NCI-H146 treated with DMSO at 0.1 percent for 48 hours (cell line): ENCODE results near the gene KRTAP21-3.
"Not testable (repeated sequence)": the region's sequence is repeated elsewhere in the genome, so short reads cannot be mapped to it uniquely, and the experiment has no call there.

Experiments used
- DNase-seq: peaks from one replicate; lab custom pipeline; 2025; ENCODE audit not compliant: unreplicated experiment; lab: John Stamatoyannopoulos, UW

KRTAP21-3 gene, protein sequence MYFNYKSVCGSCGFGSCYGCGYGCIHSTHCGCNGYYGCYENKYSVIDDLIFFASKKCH

DNA sequence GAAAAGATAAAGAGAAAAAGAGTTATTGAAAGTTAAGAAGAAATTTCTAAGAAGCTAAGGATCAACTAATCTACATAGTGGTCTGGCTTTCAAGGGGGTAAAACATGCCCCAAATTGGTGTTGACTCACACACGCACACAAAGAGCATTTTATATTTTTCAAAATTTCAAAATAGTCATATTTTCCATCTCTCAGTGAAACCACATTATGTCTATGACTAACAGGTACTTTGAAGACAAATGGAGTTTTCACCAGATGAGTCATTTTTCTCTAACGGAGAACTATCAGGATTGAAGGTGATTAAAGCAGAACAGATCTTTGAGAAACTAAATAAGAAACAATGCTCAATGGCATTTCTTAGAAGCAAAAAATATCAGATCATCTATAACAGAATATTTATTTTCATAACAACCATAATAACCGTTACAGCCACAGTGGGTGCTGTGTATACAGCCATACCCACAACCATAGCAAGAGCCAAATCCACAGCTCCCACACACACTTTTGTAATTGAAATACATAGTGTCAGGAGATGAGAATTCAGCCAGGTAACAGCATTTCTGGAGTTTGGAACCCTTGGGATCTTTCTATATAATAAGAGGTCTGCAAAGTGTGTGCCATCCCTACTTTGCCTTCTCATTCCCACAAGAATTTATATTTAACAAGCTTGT is at the start of gene KRTAP21-3:
Gene KRTAP21-3 (minus strand): TSS at position 539 of the 671 bp plus-strand sequence. CDS start 18 bp downstream, at position 521.
- DNase-seq: no peak

DNA sequence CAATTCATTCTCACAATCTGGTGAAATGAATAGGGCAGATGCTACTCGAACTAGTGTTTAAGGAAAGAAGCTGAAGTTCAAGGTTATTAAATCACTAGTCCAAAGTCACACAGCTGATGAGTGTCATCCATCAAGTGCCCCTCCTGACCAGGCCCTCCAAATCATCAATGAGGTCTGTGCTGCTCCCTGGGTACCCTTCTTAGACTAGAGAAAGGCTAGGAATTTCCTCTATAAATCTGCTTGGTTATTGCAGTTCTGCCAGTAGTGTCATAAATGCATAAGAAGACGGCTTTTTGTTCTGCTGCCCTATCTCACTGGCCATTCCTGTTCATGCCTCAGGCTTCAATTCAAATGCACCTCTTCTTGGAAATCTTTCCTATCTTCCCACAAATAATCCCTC is 42.2 kb upstream of the KRTAP21-3 start:
- DNase-seq: no peak

DNA sequence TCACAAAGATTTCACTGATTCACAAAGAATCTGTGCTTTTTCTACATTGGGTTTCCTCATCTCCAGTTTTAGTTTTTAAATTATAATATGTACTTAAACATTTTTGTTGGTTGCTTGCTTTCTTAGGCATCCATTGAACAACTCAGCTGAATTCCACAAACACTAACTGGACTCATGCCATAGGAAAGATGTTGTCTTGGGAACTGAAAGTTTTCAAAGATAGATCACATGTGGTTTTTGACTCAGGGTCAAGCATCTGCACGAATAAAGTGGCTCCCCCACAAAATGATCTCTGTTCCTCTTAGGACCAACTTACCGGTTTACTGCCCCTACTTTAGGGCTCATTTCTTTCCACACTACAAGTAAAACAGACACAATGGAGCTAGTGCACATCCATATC is 39.7 kb upstream of the KRTAP21-3 start:
- DNase-seq: no peak

DNA sequence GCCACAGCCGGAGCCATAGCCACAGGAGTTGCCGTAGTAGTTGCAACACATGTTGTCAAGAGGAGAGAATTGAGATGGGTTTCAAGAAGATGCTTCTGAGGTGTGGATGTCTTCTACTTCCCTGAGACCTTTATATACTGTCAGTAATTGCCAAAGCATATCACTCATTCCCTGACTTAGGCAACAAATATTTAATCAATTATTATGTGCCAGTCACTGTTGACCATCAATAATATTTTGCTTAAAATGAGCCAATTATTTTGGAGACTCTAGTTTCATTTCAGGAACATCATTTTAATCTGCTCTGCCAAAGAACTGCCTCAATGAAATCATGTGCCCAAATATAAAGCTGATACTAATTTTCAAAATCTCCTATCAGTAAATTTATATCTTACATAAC is 36.8 kb upstream of the KRTAP21-3 start, which contains the start of gene KRTAP21-1:
Gene KRTAP21-1 (minus strand): TSS at position 101 of the 400 bp plus-strand sequence. CDS start 50 bp downstream, at position 51.
- DNase-seq: not testable (repeated sequence)

DNA sequence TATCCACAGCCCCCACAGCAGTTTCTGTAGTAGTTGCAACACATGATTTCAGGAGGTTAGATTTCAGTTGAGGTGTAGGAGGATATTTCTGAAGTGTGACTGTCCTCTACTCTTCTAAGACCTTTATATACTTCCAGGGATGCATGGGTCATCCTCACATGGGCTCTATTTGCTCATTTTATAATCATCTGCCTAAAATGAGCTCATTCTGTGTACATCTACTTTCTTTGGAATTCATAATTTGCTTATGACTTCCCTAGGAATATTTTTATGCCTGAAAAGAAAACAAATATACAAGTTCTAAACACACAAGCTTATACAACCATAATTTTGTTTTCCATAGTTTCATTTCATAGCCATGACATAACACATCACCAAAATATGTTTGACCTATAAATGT is 28.6 kb upstream of the KRTAP21-3 start, which contains the start of gene KRTAP21-2:
Gene KRTAP21-2 (minus strand): TSS at position 101 of the 400 bp plus-strand sequence. CDS start 57 bp downstream, at position 44.
- DNase-seq: no peak

DNA sequence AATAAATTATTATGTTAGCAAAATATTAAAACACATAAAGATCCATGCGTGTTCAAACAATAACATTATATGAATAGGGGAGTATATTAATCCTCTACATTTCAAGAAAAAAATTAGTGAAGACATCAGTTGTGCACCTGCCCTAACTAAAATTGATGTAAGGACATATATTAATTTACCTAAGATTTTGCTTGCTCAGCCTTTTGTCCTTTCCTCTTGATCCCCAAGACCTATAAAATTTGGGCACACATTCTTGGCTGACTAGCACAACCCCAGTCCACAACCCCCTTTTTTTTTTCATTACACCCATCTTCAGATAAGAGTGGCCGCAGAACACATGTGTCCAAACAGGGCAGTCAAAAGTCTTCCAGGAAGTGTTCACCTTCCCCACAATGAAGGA is 21.9 kb upstream of the KRTAP21-3 start:
- DNase-seq: no peak

DNA sequence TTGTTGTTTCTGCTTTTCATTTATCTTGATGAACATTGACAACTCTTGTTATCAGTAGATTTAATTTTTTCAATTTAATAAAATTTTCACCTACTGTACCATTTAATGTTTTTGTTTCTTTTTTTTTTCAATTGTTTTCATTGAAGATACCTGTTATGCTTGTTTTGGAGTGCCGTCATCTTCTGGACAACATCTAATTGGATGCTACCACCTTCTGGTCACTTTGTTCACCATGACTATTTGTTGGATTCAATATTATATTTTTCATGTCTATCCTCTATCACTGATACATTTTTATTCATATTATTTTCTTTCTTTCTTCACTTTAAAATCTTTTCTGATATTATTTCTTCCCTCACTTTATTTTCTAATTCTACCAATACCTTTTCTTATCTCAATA is 14.4 kb upstream of the KRTAP21-3 start:
- no peak for DNase-seq

DNA sequence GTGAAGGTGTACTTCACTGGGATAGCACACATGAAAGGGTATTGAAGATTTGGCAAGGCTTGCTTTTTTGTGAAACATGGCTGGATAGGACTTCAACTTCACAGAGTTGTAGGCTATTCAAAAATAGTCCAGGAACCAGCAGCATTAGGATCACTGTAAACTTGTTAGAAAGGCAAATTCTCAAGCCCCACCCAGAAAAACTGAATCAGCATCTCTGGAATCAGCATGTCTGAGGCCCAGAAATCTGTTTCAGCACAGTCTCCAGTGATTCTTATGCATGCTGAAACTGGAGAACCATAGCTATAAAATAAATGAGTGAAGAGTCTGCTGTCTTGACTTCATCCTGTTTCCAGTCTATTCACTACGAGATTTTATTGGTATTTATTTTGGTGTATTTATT is 8.1 kb upstream of the KRTAP21-3 start:
- no peak for DNase-seq

DNA sequence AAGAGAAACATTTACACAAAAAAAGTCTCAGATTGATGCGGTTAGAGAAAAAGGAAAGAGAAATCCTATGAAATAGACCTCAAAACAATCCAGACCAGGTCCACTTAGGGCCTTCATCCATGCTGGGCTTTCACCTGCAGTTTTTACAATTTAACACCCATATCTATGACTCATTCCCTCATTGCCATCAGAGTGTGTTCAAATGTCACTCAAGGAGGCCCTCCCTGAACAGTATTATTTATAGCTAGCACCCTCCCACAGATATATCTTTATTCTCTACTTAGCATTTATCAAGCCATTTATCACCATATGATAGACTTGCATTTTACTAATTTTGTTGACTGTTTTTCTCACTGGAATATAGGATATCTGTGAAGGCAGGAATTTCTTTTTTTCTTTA is 824 bp upstream of the KRTAP21-3 start:
- no peak for DNase-seq

DNA sequence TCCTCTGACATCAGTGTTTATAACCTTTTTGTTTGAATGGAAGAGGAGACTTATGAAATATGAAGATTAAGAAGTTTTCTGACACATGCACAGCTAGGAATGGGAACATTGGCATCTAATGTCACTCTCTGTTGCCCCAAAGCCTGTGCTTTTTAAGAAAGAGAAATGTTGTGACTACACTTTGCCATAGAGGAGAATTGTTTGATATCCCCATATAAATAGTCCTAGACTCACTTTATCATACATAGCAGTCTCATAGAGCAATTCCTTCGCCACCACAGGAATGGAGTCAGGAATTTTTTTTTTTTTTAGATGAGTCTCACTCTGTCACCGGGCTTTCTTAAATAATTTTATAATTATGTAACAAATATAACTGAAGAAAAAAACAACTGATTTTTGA is 1.5 kb downstream of the KRTAP21-3 start:
- no peak for DNase-seq

DNA sequence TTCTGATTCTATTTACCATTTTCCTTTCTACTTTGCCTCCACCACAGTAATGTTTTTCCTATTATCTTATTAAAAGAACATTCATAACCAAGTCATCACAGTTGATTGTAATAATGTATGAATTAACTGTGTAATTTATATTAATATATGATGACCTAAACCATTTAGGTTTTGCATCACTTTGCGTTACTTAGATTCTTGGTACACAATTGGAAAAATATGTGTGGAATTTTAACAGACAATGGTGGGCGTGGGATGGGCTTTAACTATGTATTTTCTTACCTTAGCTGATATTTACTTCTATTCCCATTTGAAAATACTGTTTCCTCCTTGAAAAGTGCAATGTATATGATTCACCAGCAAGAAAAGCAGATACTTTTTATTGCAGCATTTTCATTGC is 3.6 kb downstream of the KRTAP21-3 start:
- DNase-seq: no peak

DNA sequence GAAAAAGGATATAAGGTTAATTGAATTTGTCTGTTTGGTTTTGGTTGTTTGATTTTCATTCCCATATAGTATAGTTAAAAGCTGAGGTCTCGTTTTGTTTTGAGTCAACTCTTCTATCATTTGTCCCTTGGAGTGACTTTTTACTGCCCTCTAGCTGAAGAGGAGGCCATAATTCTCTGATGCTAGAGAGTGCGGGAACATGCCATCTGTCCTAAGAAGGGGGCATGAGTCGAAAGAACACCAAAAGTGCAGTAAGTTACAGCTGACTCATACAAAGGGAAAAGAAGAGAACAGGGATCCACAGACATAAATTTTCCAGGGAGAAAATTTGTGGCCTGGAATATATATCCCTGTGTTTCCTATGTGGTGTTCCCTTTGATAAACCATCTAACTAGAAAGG is 4.1 kb downstream of the KRTAP21-3 start:
- DNase-seq: no peak

DNA sequence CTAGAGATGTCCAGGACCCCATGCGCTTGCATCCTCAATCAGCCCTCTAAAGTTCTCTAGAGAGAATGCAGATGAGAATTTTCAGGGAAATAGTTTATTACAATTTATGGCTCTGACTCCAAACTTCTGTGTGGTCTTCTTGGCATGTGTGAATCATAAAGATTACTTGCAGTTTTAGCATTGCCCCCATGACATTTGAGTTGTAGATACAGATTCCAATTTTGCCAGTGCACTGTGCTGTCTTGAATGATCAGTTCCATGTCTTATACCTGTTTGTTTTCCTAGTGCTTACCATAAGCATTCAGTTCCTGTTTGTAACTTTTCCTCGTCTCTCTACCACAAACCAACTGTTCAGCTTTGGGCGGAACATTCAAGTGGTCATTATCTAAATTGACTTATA is 4.8 kb downstream of the KRTAP21-3 start:
- no peak for DNase-seq

DNA sequence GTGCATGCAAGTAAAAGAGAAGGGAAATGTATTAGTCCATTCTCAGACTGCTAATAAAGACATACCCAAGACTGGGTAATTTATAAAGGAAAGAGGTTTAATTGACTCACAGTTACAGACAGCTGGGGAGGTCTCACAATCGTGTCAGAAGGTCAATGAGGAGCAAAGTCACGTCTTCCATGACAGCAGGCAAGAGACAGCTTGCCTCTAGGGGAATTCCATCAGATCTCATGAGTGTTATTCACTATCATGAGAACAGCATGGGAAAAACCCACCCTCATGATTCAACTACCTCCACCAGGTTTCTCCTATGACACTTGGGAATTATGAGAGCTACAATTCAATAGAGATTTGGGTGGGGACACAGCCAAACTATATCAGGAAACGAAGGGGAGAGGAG is 8.1 kb downstream of the KRTAP21-3 start:
- DNase-seq: no peak

DNA sequence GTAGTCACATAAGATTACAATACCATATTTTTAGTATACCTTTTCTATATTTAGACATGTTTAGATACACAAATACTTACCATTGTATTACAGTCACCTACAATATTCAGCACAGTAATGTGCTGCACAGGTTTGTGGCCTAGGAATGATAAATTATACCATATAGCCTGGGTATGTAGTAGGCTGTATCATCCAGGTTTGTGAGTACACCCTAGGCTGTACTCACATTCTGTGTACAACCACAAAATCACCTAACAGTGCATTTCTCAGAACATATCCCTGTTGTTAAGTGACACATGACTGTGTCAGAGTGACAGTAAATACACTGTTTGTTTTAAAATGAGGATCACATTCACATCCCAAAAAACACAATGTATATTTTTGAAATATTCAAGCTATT is 11.2 kb downstream of the KRTAP21-3 start:
- no peak for DNase-seq

DNA sequence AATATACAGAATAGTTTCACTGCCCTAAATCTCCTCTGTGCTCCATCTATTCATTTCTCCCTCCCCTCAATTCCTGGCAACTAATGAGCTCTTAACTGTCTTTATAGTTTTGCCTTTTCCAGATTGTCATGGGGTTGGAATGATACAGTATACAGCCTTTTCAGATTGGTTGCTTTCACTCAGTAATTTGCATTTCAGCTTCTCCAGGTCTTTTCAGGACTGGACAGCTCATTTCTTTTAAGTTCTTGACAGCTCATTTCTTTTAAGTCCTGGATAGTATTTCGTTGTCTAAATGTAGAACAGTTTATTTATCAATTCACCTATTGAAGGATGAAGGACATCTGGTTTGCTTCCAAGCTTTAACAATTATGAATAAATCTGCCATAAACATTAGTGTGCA is 22.6 kb downstream of the KRTAP21-3 start:
- DNase-seq: no peak

DNA sequence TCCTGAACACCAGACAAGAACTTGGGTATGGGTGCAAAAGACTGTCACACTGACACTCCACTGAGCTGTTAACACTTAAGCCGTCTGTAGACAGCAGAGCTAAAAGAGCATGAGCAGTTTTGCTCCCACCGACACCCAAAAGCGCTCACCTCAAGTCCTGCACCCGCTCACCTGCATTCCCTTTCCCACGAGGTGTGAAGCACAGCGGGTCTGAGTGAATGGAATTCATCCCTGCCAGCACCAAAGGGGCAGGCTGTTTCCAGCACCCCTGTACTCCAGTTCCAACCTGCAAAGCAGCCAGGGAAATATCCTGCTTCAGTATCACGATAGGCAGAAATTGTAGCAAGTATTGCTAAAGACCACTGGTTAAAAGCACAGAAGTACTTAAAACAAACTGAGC is 28.8 kb downstream of the KRTAP21-3 start:
- DNase-seq: no peak

DNA sequence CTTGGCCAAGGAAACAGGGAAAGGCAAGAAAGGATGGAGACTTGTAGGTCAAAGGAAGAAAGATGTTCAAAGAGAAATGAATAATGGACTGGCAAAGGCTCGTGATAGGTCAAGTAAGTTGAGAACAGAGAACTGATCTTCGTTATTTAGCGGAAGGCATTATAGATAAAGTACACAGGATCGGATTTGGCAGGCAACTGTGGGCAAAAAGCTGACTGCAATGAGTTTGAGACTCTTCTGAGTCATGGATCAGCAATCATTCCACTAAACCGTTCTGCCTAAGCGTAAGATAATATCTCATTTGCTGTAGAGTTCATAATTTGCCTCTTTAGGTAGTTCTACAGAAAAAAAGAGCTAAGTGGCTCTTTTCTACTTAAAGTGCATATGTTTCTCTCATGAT is 34.1 kb downstream of the KRTAP21-3 start:
- no peak for DNase-seq

DNA sequence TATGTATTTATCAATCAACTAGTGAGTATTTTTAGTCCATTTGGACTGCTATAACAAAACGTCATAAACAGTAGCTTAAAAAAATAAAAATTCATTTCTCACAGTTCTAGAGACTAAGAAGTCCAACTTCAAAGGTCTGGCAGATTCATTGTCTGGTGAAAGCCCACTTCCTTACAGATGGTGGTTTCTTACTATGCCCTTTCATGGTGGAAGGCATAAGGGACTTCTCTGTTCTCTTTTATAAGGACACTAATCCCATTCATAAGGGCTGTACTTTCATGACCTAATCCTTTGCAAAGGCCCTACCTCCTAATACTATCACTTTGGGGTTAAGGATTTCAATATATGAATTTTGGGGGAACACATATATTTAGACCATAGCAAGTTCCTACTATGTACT is 38.0 kb downstream of the KRTAP21-3 start:
- DNase-seq: no peak

DNA sequence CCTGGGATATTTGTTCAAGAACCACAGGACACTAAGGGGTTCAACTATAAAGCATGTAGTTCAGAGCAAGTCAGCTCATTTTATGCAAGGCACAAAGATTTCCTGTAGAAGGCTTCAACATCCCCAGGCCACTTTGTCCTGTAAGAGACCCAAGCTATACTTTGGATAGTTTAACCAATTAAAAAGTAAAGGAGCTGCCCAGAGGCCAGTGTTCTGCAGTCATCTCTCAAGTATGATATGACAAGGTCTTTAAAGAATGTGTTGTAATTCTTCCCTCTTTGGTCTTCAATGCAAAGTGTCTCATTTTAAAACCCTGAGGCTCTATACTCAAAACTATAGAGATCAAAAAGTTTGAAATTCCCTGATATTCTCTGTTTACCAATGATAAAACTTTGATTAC is 41.8 kb downstream of the KRTAP21-3 start:
- DNase-seq: no peak

DNA sequence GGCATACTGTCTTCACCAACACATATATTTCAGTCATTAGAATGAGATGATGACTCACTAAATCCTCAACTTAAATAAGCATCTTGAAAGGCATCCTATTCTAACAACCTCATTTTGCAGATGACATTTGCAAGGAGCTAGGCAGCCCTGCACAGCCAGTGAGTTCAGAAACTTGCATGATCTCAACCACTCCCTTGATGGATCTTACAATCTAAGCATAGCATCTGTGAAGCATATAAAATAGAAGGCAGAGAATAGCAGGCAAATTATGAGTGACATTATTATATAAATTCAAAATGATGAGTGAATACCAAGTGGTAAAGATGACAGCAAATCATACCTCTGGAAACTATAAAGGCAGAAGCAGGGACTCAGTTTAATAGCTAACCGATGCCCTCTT is 44.3 kb downstream of the KRTAP21-3 start:
- DNase-seq: no peak

DNA sequence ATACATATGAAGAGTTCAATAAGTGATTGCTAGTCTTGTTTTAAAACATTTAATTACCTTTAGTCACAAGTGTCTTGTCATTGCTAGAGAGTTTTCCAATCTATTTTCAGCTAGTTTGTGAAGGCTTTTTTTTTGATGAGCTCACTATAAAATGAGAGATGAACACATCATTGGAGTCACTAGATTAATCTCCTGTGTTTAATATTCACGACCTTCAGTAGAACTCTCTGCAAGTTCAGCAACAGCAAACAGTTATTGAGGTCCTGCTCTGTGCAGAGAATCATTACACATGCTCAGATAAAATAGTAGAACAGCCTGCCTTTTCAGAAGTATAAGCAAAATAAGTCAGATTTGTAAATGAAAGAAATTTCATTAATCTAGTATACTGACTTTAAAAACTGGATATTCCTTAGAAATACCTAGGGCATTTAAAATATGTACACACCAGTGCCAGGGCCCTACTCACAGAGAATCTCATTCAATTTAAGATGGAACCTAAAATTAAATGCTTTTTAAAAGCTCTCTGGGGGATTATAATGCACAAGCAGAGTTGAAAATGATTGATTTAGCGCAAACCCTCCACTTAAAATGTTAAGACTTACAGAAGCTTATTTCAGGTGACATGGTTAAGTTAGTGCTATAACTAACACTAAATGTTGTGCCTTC is 45.5 kb downstream of the KRTAP21-3 start:
- DNase-seq: no peak
